Coronary artery (tissue), 2 donors: Measurements from ENCODE around the gene CNKSR2.

ENCODE experiments used
- DNase-seq: peaks from one replicate; pipeline ENCODE4 v3.0.0-alpha.2; 2017; ENCODE audit warnings: low spot score
- H3K27ac ChIP-seq, 2 donors: fragments of 200-600 bp; sonication (generic); one replicate each; pipeline ENCODE4 v1.5.1; 2016 to 2019
- H3K4me3 ChIP-seq: fragments of 200-600 bp; sonication (generic); 2 replicates; pipeline ENCODE4 v1.5.1; 2016; ENCODE audit warnings: mild to moderate bottlenecking, moderate library complexity
- TF ChIP-seq, protein P1 (sequence below): fragments of 200-600 bp; sonication (generic); IDR thresholded peaks from one replicate; pipeline ENCODE4 v1.5.1; 2019; ENCODE audit warnings: antibody characterized with exemption

Gene CNKSR2

GRCh38 chrX:21620234-21620633 lies 246.0 kb downstream of the CNKSR2 start:
- no peak for DNase-seq
- Histone ChIP-seq H3K4me3 (no peak overlapping the region), H3K27ac (no peak overlapping the region)
- TF ChIP-seq, protein P1, sequence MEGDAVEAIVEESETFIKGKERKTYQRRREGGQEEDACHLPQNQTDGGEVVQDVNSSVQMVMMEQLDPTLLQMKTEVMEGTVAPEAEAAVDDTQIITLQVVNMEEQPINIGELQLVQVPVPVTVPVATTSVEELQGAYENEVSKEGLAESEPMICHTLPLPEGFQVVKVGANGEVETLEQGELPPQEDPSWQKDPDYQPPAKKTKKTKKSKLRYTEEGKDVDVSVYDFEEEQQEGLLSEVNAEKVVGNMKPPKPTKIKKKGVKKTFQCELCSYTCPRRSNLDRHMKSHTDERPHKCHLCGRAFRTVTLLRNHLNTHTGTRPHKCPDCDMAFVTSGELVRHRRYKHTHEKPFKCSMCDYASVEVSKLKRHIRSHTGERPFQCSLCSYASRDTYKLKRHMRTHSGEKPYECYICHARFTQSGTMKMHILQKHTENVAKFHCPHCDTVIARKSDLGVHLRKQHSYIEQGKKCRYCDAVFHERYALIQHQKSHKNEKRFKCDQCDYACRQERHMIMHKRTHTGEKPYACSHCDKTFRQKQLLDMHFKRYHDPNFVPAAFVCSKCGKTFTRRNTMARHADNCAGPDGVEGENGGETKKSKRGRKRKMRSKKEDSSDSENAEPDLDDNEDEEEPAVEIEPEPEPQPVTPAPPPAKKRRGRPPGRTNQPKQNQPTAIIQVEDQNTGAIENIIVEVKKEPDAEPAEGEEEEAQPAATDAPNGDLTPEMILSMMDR = no peak

DNA sequence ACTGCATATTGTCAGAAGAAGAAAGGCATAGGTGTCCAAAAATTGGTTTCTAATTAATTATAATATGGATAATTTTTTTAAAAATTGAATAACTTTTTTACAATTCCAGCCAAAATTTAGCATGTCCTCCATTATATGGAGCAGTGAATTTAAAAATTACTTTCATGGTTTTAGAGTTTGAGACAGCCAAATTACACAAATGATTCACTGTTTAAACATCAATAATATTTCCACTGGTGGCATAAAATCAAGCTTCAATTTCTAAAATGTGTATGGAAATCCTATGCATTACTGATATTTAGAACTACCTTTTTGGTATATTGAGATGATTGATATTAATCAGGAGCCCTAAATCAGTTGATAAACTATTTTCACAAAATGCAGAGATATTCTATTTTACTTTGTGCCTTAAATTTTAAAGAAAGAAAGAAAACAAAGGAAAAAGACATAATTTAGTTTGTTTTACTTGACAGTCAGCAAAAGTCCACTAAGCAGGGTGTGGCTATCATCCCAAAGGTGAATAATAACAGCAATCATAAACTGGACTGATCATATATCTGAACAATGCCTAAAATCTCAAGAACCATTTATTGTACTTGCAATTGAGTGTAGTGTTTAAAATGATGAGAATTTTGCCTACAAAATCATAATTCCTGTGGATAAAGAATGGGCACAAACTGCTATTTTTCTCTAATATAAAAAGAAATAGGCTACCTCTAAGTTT lies 249.7 kb downstream of the CNKSR2 start:
- TF ChIP-seq, protein P1 = no peak
- Histone ChIP-seq H3K4me3 (no peak overlapping the region), H3K27ac (no peak overlapping the region)
- no peak for DNase-seq

DNA sequence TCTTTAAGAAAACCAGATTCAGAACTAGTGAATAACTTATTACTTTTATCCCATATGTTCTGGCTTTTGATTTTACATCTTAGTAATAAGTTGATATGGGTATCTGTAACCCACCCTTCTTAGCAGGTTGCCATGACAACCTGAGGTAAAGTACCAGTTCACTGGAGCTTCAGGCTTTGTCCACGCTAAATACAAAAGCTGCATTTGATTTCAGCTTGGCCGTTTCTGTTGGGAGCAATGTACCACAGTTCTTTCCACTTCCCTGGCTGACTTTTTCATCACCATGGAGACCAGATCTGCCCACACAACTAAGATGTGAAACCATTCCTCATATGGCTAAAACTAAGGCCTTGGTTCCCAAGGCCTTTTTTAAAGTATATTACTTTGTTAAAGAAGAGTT lies 257.8 kb downstream of the CNKSR2 start:
- no peak for DNase-seq
- no peak overlapping the region for H3K27ac ChIP-seq
- TF ChIP-seq, protein P1 = no peak
- H3K4me3 ChIP-seq = no peak overlapping the region

- no peak overlapping the region for H3K27ac ChIP-seq
- no peak overlapping the region for H3K4me3 ChIP-seq
- DNase-seq = no peak
- TF ChIP-seq, protein P1 = no peak
These were observed 264.1 kb downstream of the CNKSR2 start for GRCh38 chrX:21638311-21638710.

DNA sequence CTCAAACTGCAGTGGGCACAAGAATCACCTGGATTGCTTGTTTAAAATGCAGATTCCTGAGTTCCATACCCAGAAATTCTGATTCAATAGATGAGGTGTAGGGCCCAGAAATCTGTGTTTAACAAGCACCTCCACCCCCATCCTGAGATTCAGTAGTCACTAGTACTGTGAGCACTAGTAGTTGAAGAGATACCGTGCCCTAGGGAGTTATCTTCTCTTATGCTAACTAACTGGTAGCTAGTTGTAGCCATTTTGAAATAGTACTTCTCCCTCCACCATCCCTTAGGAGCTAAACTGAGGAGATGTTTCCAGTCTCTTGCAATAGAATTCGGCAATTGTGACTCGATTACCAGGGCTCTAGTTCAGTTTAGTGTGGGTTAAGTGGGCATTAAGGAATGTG lies 265.6 kb downstream of the CNKSR2 start:
- TF ChIP-seq, protein P1 = no peak
- DNase-seq = no peak

DNA sequence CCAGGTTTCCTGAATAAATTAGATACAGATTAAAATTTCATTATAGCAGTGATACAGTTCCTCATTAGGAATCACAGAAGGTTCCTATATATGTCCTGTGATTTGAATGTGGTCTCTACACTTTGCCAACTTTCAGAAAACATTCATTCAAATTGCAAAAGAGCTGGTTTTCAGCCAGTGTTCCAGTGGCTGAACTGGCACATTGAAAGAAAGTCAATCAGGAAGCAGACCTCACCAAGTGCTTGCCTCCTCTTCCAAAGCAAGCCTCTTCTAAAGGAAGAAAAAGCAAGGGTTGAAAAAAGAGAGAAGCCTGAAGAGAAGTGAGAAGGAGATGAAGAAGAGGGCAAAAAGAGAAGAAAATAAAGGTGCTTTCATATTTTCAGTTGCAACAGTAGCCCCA lies 271.2 kb downstream of the CNKSR2 start:
- TF ChIP-seq, protein P1 = no peak
- Histone ChIP-seq H3K4me3 (no peak overlapping the region), H3K27ac (no peak overlapping the region)
- no peak for DNase-seq

More for the DNA sequence above, 265.6 kb downstream of the CNKSR2 start:
- H3K27ac ChIP-seq = no peak overlapping the region
- H3K4me3 ChIP-seq = no peak overlapping the region

DNA sequence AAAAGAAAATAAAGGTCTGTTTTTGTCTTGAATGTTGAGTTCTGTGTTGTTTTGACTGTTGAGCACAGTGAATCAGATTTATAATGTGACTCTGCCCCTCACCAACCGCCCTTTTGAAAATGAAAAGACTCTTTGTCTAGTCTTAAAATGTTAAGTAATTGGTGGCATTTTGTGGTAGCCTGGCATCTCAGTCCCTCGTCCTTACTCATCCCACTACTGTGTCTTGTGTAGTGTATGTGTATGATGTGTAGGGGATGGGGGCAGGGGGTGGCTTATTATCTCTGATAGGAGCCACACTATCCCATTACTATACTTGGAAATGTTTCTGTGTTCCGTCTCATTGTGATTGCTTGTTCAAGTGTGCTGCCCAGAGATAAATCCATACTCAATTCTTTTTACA lies 271.7 kb downstream of the CNKSR2 start:
- no peak overlapping the region for H3K4me3 ChIP-seq
- DNase-seq = no peak
- no peak overlapping the region for H3K27ac ChIP-seq
- TF ChIP-seq, protein P1 = no peak
